Measurements from ENCODE around the gene DUOXA1.

The DUOXA1 gene

GRCh38 chr15:45088801-45089711 lies 40.6 kb downstream of the DUOXA1 start:
- Histone ChIP-seq H3K27me3 (ENCODE audit: insufficient read depth, poor library complexity, severe bottlenecking) (no peaks in the 10 kb centered on the region), H3K27ac (replicated peaks) (no peak overlapping the region), H3K4me3 (replicated peaks; ENCODE audit: insufficient read depth, low read length) (no peak overlapping the region)
- TF ChIP-seq POLR2AphosphoS5 (IDR thresholded peaks at IDR 0.05; ENCODE audit: low read depth) (no peak), SPI1 (IDR thresholded peaks at IDR 0.05; ENCODE audit: borderline replicate concordance, low read depth) (no peak), GABPA (IDR thresholded peaks at IDR 0.05; ENCODE audit: low read depth) (no peak), CTCF (IDR thresholded peaks at IDR 0.05; ENCODE audit: insufficient read depth, low read length) (no peak), REST (IDR thresholded peaks at IDR 0.05; ENCODE audit: insufficient replicate concordance, low read depth) (no peak)
- no peak for DNase-seq (ENCODE audit: low read depth in 1 of 2, low spot score in 1 of 2)

- peak in 1 of 2 experiments; percentile 3 for DNase-seq (ENCODE audit: low read depth in 1 of 2, low spot score in 1 of 2)
- no peaks in the 10 kb centered on the region for H3K27me3 ChIP-seq (ENCODE audit: insufficient read depth, poor library complexity, severe bottlenecking)
- TF ChIP-seq CTCF (IDR thresholded peaks at IDR 0.05; ENCODE audit: insufficient read depth, low read length) (no peak), GABPA (IDR thresholded peaks at IDR 0.05; ENCODE audit: low read depth) (no peak), REST (IDR thresholded peaks at IDR 0.05; ENCODE audit: insufficient replicate concordance, low read depth) (no peak), POLR2AphosphoS5 (IDR thresholded peaks at IDR 0.05; ENCODE audit: low read depth) (no peak), SPI1 (IDR thresholded peaks at IDR 0.05; ENCODE audit: borderline replicate concordance, low read depth) (no peak)
- no peak overlapping the region for H3K27ac ChIP-seq (replicated peaks)
- H3K4me3 ChIP-seq (replicated peaks; ENCODE audit: insufficient read depth, low read length) = no peak overlapping the region
Measured at GRCh38 chr15:45087513-45087912, 42.2 kb downstream of the DUOXA1 start.

GRCh38 chr15:45084163-45084562 lies 45.5 kb downstream of the DUOXA1 start:
- no peak for DNase-seq (ENCODE audit: low read depth in 1 of 2, low spot score in 1 of 2)
- Histone ChIP-seq H3K27me3 (ENCODE audit: insufficient read depth, poor library complexity, severe bottlenecking) (no peaks in the 10 kb centered on the region), H3K4me3 (replicated peaks; ENCODE audit: insufficient read depth, low read length) (no peak overlapping the region), H3K27ac (replicated peaks) (no peak overlapping the region)
- TF ChIP-seq REST (IDR thresholded peaks at IDR 0.05; ENCODE audit: insufficient replicate concordance, low read depth) (no peak), CTCF (IDR thresholded peaks at IDR 0.05; ENCODE audit: insufficient read depth, low read length) (no peak), GABPA (IDR thresholded peaks at IDR 0.05; ENCODE audit: low read depth) (no peak), SPI1 (IDR thresholded peaks at IDR 0.05; ENCODE audit: borderline replicate concordance, low read depth) (no peak), POLR2AphosphoS5 (IDR thresholded peaks at IDR 0.05; ENCODE audit: low read depth) (no peak)
